NOMO-1 (cell line): ENCODE data around the gene SLC25A17.
"Not testable (repeated sequence)": the region's sequence is repeated elsewhere in the genome, so short reads cannot be mapped to it uniquely, and the experiment has no call there.

Experiments
- DNase-seq, 2 experiments: peaks; one replicate each; lab custom pipeline; 2025; ENCODE audit not compliant: unreplicated experiment in 2 of 2; lab: John Stamatoyannopoulos, UW

Gene SLC25A17

DNA sequence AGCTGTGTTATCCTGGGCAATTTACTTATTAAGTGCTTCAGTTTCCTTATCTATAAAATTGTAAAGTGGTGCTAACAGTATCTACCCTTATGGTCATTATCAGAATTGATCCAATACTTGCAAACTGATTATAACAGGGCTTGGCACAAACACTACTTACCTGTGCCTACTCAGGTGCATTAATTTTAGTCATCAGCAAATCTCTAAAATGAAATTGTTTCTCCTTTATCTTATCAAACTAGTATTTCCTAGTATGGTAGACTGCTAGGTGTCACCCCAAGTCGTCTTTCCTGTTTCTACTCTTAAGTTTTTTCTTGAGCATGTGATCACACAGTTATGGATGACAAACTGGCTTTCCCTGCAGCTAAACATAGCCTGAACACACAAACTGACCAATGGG lies 4.3 kb upstream of the SLC25A17 start:
- no peak for DNase-seq

DNA sequence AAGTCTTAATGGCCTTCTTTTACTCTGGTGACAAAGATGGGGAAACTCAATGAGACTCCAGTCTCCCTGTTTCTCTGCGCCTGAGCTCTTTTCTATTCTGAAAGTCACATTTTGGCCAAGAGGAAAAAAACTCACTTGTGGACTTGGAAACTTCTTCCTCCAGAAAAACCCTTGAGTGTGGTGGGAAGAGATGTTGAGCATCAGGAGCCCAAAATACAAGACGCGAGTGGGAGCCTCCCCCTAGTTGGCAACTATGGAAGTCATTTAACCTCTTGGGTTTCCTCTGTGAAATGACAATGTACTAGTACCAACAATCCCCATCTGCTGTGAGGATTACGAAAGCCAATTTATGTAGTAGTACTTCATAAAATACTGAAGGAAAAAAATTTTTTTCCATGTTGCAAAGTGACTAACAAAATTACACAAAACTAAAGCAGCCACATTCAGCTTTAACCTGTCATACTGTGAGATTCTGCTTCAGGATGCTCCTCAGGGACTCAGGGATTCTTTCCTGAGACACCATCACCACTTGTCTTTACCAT lies 524 bp upstream of the SLC25A17 start:
- peak; percentile 27 to 44 for DNase-seq

DNA sequence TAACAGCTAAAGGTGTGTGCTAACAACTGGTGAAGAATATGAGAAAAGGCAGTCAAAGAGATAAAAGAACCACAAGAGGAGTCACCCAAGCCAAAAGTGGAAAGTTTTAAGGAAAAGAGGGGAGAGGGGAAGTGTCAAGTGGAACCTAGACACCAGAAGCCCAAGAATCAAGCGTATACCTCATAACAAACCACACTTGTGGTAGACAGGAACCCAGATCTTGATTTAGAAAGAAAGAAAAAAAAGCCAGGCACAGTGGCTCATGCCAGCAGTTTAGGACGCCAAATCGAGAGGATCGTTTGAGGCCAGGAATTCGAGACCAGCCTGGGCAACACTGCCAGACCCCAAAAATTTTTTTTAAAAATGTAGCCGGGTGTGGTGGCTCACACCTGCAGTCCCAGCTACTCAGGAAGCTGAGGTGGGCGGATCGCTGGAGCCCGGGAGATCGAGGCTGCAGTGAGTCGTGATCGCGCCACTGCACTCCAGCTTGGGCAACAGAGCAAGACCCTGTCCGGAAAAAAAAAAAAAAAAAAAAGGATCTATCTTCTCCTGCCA lies 877 bp downstream of the SLC25A17 start:
- DNase-seq, result no peak

DNA sequence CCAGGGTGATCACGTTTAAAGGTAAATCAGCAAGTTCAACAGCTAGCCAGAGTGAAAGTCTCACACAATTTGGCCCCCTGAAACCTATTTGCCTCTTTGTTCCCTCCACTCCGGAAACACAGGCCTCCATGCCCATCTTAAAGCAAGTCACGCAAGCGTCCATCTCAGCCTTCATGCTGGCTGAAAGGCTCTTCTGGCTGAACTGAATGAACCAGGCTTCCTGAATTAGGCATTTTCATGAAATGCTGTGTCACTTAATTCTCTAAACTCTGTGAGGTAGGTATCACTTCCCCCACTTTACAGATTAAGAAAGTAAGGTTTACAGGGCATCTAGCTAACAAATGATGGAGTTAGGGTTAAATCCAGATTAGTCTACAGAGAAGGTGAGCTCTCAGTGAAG lies 1.4 kb downstream of the SLC25A17 start:
- DNase-seq, result peak in 1 of 2 experiments; percentile 11

DNA sequence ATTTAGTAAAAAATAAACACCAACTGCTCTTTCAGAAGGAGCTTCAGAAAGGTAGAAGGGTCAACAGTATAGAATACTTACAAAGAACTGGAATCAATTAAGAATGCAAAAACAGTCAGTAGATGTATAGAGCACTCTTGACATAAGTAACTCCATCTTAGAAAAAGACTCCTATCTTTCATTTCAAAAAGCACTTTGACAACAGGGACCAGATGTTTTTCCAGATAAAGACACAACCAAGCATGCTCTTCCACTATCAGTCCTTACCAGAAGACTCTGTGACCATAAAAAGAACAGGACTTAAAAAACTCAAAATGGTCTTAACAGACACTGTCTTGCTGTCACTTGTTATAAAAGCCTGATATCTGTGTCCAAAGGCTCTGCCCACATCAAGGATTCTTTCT lies 5.2 kb downstream of the SLC25A17 start:
- DNase-seq, result no peak

DNA sequence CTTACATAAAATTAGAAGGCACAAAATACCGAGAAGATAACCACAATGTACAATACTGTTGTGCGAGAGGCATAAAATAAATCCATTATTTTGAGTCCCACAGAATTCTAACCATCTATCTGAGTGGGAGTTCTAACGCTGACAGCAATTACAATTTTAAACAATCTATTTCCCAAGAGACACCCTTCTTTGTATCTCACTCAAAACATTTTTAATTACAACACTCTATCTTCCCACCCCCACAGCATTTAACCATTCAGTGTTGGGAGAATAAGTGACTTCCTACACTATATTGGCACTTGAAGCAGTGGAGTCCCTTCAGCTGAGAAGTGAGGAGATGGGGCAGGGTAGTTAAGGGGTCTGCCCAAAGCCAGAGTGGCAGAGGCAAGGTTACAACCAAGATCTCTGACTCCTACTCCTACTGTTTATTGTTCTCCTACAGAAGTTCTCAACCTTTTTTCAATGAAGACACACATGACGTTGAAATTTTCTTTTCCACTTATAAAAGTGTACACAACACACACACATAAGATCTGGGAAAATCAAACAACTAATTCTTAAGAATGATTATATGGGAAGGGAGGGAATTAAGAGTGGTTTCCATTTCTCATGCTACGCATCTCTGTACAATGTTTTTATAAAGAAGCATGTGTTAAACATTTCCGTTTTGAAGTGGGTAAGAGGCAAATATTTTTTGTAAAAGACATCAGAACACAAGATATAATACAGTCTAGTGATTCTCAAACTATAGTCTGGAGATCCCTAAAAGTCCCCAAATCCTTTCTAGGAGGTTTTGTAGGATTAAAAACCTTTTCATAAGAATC lies 10.9 kb downstream of the SLC25A17 start:
- no peak for DNase-seq

DNA sequence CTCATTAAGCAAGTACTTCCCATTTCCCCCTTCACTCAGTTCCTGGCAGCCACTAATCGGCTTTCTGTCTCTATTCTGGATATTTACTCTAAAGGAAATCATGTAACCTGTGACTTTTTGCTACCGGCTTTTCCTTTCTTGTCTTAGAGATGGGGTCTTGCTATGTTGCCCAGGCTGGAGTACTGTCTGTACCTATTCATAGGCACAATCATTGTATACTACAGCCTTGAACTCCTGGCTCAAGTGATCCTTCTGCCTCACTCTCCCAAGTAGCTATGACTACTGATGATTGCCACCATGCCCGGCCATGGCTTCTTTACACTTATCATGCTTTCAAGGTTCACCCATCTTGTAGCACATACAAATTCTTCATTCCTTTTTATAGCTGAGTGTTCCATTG lies 12.4 kb downstream of the SLC25A17 start:
- no peak for DNase-seq

DNA sequence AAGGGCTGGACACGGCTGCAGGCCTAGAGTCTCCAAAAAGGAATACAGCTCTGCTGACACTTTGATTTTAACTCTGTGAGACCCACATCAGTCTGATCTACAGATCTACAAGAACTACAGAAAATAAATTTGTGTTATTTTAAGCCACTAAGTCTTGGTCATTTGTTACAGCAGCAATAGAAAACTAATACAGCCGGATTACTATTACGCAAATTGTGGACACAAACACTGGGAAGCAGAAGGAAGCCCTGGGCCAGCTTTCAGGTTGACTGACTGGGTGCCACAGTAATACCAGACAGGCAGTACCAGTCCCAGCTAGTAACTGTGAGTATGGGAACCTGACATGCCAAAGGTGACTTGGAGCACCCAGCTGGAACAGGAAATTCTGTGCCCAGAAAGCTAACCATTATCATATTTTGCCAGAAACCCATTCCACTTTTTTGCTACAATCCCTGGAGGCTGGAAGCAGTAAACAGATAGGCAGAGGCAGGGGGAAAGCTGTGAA lies 13.4 kb downstream of the SLC25A17 start:
- no peak for DNase-seq

DNA sequence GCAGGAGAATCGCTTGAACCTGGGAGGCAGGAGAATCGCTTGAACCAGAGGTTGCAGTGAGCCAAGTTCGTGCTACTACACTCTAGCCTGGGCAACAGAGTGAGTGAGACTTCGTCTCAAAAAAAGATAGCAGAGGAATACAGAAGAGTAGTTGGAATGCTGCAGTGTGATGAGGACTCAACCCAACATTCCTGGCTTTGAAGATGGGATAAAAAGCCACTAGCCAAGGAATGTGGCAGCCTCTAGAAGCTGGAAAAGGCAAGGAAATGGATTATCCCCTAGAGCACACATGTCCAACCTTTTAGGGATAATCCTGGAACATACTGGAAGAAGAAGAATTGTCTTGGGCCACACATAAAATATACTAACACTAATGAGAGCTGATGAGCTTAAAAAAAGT lies 13.9 kb downstream of the SLC25A17 start:
- no peak for DNase-seq

DNA sequence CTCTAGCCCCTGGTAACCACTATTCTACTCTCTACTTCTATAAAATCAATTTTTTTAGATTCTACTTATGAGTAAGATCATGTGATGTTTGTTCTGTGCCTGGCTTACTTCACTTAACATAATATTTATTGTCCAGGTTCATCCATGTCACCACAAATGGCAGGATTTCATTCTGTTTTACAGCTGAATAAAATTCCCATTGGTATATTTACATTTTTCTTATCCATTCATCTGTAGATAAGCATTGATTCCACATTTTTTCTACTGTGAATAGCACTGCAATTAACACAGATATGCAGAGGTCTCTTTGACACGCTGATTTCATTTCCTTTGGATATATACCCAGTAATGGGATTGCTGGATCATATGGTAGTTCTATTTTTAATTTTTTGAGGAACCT lies 15.8 kb downstream of the SLC25A17 start:
- no peak for DNase-seq

DNA sequence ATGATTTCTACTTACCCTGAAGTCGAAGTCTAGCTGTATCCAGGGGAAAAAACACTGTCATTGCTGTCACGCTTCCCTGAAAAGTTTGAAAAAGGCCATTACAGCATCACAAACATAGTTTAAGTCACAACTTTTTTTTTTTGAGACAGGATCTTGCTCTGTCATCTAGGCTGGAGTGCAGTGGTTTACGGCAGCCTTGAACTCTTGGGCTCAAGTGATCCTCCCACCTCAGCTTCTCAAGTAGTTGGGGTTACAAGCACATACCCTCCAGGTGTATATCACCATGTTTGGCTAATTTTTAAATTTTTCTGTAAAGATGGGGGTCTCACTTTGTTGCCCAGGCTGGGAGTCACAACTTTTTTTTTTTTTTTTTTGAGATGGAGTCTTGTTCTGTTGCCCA lies 20.1 kb downstream of the SLC25A17 start:
- no peak for DNase-seq

DNA sequence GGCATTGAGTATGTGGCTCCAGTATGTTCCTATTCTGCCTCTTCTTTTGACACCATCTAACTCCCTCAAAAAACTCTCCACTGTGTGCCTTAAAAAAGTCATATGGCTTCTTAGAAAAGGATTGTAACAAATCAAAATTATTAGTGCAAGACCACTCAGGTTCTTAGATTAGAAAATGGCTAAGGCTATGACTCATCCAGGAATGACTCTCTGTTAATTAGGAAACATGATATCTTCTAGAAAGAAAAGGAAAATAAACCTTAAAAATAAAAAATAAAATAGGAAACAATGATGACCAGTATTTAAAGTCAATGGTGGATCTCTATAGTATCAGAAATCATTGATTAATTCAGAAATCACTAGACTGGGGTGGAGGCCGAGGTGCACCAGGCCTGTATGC lies 21.7 kb downstream of the SLC25A17 start:
- no peak for DNase-seq

DNA sequence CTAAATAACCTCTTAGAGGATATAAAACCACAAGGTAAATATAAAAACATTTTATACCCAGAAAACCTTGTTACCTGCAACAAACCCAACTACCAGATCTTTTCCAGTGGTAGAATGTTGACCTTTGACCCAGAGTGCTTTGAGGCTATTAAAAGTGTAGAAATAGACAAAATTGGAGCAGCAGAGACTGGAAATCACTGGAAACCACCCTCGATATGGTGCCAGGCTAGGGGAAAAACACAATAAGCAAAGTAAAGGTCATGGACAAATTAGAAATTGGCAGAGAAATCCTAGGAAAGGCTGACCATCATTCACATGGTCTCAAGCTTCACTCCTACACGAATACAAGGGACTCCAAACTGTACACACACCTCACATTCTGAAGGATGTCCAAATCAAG lies 26.7 kb downstream of the SLC25A17 start:
- DNase-seq, result no peak

DNA sequence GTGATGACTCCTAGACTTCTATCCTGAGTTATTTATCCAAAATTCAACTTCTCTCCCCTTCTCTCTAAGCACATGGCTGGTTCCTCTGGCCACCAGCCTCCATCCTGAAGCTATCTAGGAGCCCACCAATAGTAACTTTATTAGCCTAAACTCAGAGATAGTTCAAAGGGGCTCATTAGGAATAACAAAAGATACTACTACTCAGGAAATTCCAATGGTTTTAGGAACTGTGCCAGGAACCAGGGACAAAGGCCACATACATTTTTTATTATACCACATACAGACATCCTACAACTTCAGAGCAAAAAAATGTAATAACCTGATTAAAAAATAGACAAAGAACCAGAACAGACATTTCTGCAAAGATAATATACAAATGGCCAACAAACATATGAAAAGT lies 27.9 kb downstream of the SLC25A17 start:
- no peak for DNase-seq

DNA sequence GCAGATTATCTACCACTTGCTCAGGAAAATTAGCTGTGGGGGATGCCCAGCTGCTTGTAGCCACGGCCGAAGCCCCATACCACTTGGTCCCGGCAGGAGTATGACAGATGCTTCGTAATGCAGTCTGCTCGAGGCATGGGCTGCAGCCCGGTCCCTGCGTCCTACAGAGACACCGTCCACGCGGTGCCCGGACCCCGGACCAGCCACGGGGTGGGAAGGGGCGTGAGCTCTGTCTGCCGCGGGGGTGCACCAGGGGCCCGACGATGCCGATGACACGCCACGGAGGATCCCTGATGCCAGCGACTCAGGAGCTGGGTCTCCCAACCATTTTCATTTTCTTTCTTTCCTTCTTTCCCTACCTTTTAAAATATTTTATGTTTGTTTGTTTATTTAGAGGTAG lies 30.0 kb downstream of the SLC25A17 start:
- DNase-seq, result no peak

DNA sequence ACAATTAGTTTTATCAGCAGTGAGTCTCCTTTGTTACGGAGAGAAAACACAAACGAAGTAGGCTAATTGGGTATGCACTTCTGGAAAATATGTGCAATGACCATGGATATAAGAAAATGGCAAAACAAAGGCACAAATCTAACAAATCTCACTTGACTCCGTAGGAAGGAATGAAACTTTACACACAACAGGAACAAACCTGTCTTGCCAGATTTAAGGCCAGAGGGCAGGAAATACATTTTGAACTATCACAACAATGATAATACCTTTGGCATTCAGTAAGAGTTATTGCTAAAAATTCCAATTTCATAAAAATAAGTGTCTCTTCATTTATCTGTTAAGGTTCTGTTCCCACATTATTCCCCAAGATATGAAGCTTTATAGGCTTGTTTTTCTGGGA lies 36.6 kb downstream of the SLC25A17 start:
- no peak for DNase-seq

DNA sequence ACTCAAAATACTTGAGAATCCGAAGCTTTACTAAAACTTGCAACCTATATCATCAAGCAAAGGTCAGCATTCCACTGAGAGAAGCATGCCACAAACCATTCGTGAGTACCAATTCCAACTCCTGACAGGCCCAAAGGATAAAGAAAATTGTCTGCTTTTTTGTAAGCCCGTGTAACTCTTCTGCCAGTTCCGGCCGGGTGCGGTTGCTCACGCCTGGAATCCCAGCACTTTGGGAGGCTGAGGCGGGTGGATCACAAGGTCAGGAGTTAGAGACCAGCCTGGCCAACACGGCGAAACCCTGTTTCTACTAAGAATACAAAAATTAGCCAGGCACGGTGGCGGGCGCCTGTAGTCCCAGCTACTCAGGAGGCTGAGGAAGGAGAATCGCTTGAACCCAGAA lies 37.4 kb downstream of the SLC25A17 start:
- not testable (repeated sequence) for DNase-seq

DNA sequence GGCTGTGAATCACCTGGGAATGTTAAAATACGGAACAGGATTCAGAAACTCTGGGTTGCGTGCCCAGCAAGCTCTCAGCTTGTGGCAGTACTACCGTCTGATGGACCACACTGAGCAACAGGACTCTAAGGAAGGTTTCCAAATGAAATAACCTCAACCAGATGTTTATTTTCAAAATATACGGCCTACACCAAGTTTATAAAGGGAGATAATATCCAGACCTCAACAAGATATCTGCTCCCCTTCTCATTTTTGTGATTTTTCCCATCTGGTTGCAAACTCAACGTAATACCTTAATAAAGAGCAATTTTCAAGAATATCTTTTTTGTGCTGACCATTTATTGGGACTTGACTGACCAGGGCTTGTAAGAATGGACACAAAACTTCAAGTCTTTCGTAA lies 49.4 kb downstream of the SLC25A17 start:
- no peak for DNase-seq

DNA sequence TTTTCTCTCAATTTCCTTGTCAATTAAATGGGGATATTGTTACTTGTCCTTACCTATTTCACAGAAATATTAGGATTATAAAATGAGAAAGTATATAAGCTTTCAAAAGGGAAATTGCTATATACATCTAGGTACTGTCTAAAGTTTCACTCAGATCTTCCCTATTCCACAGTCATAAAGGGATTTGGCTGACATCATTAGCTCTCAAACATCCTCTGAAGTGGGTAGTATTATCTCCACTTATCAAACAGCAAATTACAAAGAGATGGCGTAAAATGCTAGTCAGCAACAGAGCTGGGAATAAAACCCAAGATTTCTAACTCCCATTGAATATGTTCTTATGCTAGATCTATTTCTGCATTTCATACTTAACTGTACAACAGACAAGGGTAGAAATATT lies 50.9 kb downstream of the SLC25A17 start:
- no peak for DNase-seq

DNA sequence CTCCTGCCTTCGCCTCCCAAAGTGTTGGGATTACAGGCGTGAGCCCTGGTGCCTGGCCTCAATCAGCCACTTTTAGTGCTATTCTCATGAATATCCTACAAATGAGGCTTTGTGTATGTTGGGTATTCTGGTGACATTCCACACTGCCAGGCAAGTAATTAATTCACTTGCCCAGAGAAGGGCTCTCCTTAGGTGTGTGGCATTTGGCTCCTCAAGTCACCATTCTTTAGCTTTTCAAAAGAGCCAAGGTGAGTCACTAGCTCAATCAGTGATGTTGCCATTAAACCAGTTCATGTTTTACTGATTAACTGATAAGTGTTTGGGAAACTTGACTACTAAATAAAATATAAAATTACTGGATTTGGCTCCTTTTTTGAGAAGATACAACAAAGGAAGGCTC lies 52.2 kb downstream of the SLC25A17 start:
- no peak for DNase-seq

DNA sequence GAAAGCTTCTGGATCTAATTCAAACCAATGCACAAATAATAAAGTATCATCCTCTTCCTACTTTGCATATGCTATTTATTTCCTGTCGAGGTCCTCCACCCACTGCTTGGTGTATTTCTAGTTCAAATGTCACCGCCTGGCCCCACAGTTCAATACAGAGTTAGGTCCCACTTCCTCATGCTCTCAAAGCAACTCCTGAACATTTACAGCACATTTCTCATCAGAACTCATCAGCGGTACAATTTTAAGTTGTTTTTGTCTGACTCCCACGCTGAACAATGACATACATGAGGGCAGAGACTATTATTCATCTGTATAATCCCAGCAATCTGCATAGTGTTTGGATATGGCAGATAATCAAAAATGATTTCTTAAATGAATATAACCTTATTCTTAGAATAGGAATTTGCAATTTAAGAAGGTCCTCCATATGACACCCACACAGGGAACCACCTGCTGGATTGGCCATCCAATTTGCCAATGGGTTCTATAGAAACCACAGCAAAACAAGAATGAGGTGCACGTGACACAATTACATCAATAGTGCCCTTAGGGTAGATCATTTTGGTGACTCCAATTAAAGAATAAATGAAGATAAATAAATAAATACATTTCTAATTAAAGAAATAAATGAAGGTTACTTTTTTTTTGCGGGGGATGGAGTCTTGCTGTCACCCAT lies 54.2 kb downstream of the SLC25A17 start:
- DNase-seq, result peak; percentile 22 to 70
